NOMO-1 treated with DMSO at 0.1 percent for 48 hours (cell line): Measurements from ENCODE around the gene ZNF385B.

Experiments used
- DNase-seq: peaks from one replicate; lab custom pipeline; 2025; ENCODE audit not compliant: unreplicated experiment; lab: John Stamatoyannopoulos, UW

The ZNF385B gene

GRCh38 chr2:179410552-179411356 is 450.7 kb downstream of the ZNF385B start:
- DNase-seq = peak; percentile 79

GRCh38 chr2:179403624-179404023 is 457.8 kb downstream of the ZNF385B start:
- no peak for DNase-seq

GRCh38 chr2:179393481-179393880 is 467.9 kb downstream of the ZNF385B start:
- no peak for DNase-seq
